LNCAP (cell line): ENCODE results near the gene SH3RF1.

ENCODE experiments used
- CTCF ChIP-seq: fragments of 450-650 bp; IDR thresholded peaks from 2 replicates; pipeline ENCODE4 v1.5.1; 2017; ENCODE audit warnings: mild to moderate bottlenecking

Gene SH3RF1

GRCh38 chr4:169259271-169259670, 11.5 kb downstream of the SH3RF1 start:
- no peak for TF ChIP-seq CTCF

GRCh38 chr4:169258141-169258540, 12.6 kb downstream of the SH3RF1 start:
- TF ChIP-seq CTCF: no peak

GRCh38 chr4:169256856-169257761, 13.6 kb downstream of the SH3RF1 start:
- no peak for TF ChIP-seq CTCF

GRCh38 chr4:169256101-169256612, 14.6 kb downstream of the SH3RF1 start:
- no peak for TF ChIP-seq CTCF

- no peak for TF ChIP-seq CTCF
Observed at GRCh38 chr4:169254546-169254983, 16.2 kb downstream of the SH3RF1 start.

- TF ChIP-seq CTCF: no peak
Observed at GRCh38 chr4:169253904-169254303, 16.9 kb downstream of the SH3RF1 start.

GRCh38 chr4:169253113-169253671, 17.6 kb downstream of the SH3RF1 start:
- no peak for TF ChIP-seq CTCF
